Activated CD8-positive, alpha-beta T cell treated with anti-CD3 and anti-CD28 coated beads, Interleukin-2, amount 10 ng/mL, durations not matched to agents 7 days and 5 days (primary cell): Measurements from ENCODE around the gene LLGL2. TPM values are rescaled to one million over a fixed set of nuclear protein-coding genes. Genes with fewer than 3 reads are reported as not detected.

Experiments
- ATAC-seq: fragments of 150-1000 bp; cut with Tn5 transposase; one replicate; pipeline ENCODE4 v1.10.0; 2021; ENCODE audit warnings: moderate library complexity
- CTCF ChIA-PET: fragments of 350-600 bp; sonication (Branson Sonifier 250); formaldehyde crosslinking; loops from one replicate; lab custom pipeline; 2021; ENCODE audit warnings: antibody characterized with exemption; lab: Charles Lee
- POLR2A ChIA-PET: fragments of 350-600 bp; sonication (Branson Sonifier 250); formaldehyde crosslinking; loops from one replicate; lab custom pipeline; 2021; ENCODE audit warnings: antibody characterized with exemption; lab: Charles Lee
- DNase-seq: peaks from one replicate; pipeline ENCODE4 v3.0.0-alpha.2; 2020
- H3K27ac Mint-ChIP-seq: one replicate; pipeline ENCODE4 v1.8.0; 2021; ENCODE audit warnings: mild to moderate bottlenecking, mixed read lengths
- H3K27me3 Mint-ChIP-seq: one replicate; pipeline ENCODE4 v1.8.0; 2021; ENCODE audit warnings: low read depth, mixed read lengths
- H3K36me3 Mint-ChIP-seq: one replicate; pipeline ENCODE4 v1.8.0; 2021; ENCODE audit warnings: low read depth, mixed read lengths
- H3K4me1 Mint-ChIP-seq: one replicate; pipeline ENCODE4 v1.8.0; 2021; ENCODE audit warnings: low read depth, mixed read lengths
- H3K4me3 Mint-ChIP-seq: one replicate; pipeline ENCODE4 v1.8.0; 2021; ENCODE audit warnings: mild to moderate bottlenecking, mixed read lengths
- H3K9me3 Mint-ChIP-seq: one replicate; pipeline ENCODE4 v1.8.0; 2022; ENCODE audit warnings: mixed read lengths; ENCODE audit not compliant: insufficient read depth
- total RNA-seq, 2 experiments: library from RNA; stranded (reverse); gene quantifications; one replicate each; pipeline ENCODE4 v1.2.3, GENCODE V29; 2021

The LLGL2 gene
- total RNA-seq, 2 experiments from 2014 or later: 19.3 to 19.8 TPM

GRCh38 chr17:75509528-75510258 lies 15.8 kb upstream of the LLGL2 start:
- DNase-seq (no peak), ATAC-seq (no peak)
- Mint-ChIP-seq H3K4me3 (no peak overlapping the region), H3K4me1 (no peaks in the 10 kb centered on the region), H3K27me3 (peaks cover 3% of the 10 kb centered on the region), H3K9me3 (no peaks in the 10 kb centered on the region), H3K36me3 (no peaks in the 10 kb centered on the region), H3K27ac (no peak overlapping the region)
- ChIA-PET POLR2A (interaction anchor here (0.5 to 0.8 kb wide), 2 partner anchors 20 to 104 kb away, joined by 3 read pairs; partner anchors contain the start of gene GRB2), CTCF (no interaction called here)

DNA sequence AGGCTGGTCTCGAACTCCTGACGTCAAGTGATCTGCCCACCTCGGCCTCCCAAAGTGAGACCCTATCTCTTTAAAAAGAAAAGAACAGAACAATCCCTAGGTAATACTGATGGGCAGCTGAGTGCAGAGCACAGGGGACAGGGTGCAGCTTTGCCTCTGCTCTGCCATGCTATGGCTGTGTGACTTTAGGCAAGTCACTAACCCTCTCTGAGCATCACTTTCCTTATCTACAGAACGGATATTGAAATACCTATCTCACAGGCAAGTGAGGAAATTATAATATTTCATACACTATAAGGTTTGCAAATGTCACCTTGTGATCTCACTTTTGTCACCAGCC lies 14.3 kb upstream of the LLGL2 start:
- H3K36me3 Mint-ChIP-seq: no peaks in the 10 kb centered on the region
- H3K9me3 Mint-ChIP-seq: no peaks in the 10 kb centered on the region
- POLR2A ChIA-PET: no interaction called here
- DNase-seq: no peak
- H3K27me3 Mint-ChIP-seq: peaks cover 3% of the 10 kb centered on the region
- ATAC-seq: no peak
- H3K4me3 Mint-ChIP-seq: no peak overlapping the region
- no peak overlapping the region for H3K27ac Mint-ChIP-seq
- H3K4me1 Mint-ChIP-seq: no peaks in the 10 kb centered on the region
- CTCF ChIA-PET: no interaction called here

- H3K4me3 Mint-ChIP-seq: no peak overlapping the region
- no peaks in the 10 kb centered on the region for H3K9me3 Mint-ChIP-seq
- CTCF ChIA-PET: interaction anchor here (1.3 kb wide), 1 partner anchor 13 kb away, joined by 3 read pairs; no protein-coding TSS in a partner anchor
- peaks cover 3% of the 10 kb centered on the region for H3K27me3 Mint-ChIP-seq
- no peak overlapping the region for H3K27ac Mint-ChIP-seq
- no peak for ATAC-seq
- no peak for DNase-seq
- POLR2A ChIA-PET: no interaction called here
- H3K36me3 Mint-ChIP-seq: no peaks in the 10 kb centered on the region
- H3K4me1 Mint-ChIP-seq: no peaks in the 10 kb centered on the region
Measured at GRCh38 chr17:75511610-75512575, 13.6 kb upstream of the LLGL2 start.

GRCh38 chr17:75512926-75513640 lies 12.4 kb upstream of the LLGL2 start:
- POLR2A ChIA-PET: interaction anchor here (0.7 kb wide), 1 partner anchor 72 kb away, joined by 3 read pairs; no protein-coding TSS in a partner anchor
- Mint-ChIP-seq H3K27me3 (peaks cover 3% of the 10 kb centered on the region), H3K4me1 (peaks cover 11% of the 10 kb centered on the region), H3K9me3 (no peaks in the 10 kb centered on the region), H3K27ac (no peak overlapping the region), H3K36me3 (peaks cover 2% of the 10 kb centered on the region), H3K4me3 (no peak overlapping the region)
- DNase-seq (no peak), ATAC-seq (no peak)
- CTCF ChIA-PET: interaction anchor here (1.3 kb wide), 1 partner anchor 14 kb away, joined by 3 read pairs; no protein-coding TSS in a partner anchor

DNA sequence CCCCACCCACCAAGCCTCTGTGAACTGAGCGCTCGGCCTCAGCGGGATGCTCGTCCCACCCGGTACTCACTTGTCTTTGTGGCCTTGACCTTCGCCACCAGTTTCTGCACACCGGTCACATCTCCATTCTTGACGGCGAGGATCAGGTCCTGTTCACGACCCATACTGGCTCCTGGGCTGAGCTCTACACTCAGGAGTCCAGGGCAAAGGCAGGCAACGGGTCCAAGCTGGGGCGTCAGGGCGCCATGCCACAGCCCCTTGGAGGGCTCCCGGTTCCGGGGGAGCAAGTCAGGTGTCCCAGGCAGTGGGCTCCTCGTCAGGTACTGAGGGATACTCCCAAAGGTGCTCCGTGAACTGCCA lies 11.9 kb upstream of the LLGL2 start:
- ChIA-PET CTCF (no interaction called here), POLR2A (interaction anchor here (0.7 kb wide), 1 partner anchor 72 kb away, joined by 3 read pairs; no protein-coding TSS in a partner anchor)
- Mint-ChIP-seq H3K9me3 (no peaks in the 10 kb centered on the region), H3K36me3 (peaks cover 7% of the 10 kb centered on the region), H3K4me1 (peaks cover 16% of the 10 kb centered on the region), H3K27ac (peak overlapping the region; percentile 16), H3K27me3 (peaks cover 3% of the 10 kb centered on the region), H3K4me3 (no peak overlapping the region)
- no peak for ATAC-seq
- DNase-seq: no peak

DNA sequence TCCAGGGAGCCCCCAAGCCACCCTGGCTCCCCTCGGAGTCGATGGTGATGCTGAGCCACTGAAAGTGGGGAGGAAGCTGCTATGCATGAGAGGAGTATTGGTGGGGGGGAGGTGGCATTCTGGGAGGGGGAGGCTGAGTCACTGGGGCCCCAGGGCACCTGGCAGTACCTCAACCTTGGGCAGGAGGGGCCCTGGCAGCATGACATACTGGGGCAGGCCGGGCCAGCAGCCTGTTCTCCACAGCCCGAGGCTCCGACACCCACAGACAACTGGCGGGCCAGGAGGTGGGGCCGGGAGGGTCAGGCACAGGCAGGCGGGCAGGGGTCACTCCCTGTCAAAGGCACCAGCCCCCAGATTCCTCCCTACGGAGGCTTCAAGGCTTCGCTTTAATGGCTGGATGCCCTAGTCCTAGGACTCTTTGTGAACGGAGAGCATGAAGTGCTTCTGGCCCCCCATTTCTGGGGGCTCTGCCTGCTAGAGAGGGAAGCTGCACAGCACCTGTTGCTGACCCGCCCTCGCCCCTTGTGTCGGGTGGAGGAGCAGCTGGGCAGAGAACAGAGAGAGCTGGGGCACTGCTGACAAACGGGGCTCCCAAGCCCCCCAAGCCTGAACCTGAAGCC lies 11.1 kb upstream of the LLGL2 start:
- H3K4me1 Mint-ChIP-seq: peaks cover 24% of the 10 kb centered on the region
- DNase-seq (no peak), ATAC-seq (no peak)
- H3K9me3 Mint-ChIP-seq: no peaks in the 10 kb centered on the region
- H3K36me3 Mint-ChIP-seq: peaks cover 14% of the 10 kb centered on the region
- peaks cover 3% of the 10 kb centered on the region for H3K27me3 Mint-ChIP-seq
- H3K4me3 Mint-ChIP-seq: peak overlapping the region; percentile 22
- H3K27ac Mint-ChIP-seq: no peak overlapping the region
- POLR2A ChIA-PET: interaction anchor here (1.0 kb wide), 1 partner anchor 58 kb away, joined by 3 read pairs; the partner anchor contains the start of gene TMEM94
- CTCF ChIA-PET: interaction anchor here (0.6 to 0.9 kb wide), 2 partner anchors 9 to 87 kb away, joined by 3 read pairs; no protein-coding TSS in a partner anchor

- peaks cover 28% of the 10 kb centered on the region for H3K4me1 Mint-ChIP-seq
- no peak for ATAC-seq
- no peak overlapping the region for H3K27ac Mint-ChIP-seq
- DNase-seq: no peak
- no peaks in the 10 kb centered on the region for H3K9me3 Mint-ChIP-seq
- H3K27me3 Mint-ChIP-seq: peaks cover 3% of the 10 kb centered on the region
- CTCF ChIA-PET: interaction anchor here (0.6 to 0.9 kb wide), 2 partner anchors 10 to 88 kb away, joined by 3 read pairs; no protein-coding TSS in a partner anchor
- peaks cover 19% of the 10 kb centered on the region for H3K36me3 Mint-ChIP-seq
- POLR2A ChIA-PET: interaction anchor here (1.0 kb wide), 1 partner anchor 59 kb away, joined by 3 read pairs; the partner anchor contains the start of gene TMEM94
- H3K4me3 Mint-ChIP-seq: peak overlapping the region; percentile 76
Measured at GRCh38 chr17:75514919-75515495, 10.5 kb upstream of the LLGL2 start.

DNA sequence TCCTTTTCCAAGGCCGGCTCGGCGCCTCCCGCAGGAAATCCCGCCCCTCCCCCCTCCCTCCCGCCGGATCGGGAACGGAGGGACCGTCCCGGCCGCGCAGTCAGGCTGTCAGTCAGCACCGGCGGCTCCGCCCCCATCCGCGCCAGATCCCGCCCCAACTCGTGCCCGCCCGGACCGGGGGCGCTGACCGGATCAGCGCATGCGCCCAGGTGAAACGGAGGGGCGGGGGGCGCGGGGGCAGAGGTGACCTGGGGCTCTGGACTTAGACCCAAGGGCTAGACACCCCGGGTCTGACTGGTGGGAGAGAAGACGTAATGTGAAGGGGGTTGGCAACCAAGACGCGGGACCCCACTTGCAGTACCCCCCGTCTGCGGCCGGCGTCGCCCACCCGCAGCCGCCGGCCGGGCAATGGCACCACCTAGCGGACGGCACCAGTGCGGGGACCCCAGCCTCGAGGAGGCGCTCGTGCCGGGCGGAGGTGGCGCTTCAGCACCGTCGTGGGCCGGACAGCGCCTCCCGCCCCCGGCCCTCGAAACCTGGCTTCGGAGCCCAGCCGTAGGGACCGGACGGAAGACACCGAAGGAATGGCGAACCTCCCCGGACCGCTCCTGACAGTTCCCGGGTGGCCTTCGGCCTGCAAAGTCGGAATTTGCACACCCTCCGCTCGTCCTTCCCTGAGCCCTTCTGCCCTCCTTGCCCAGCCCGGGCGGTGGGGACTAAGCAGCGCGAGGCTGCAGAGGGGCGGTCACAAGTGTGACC lies 9.8 kb upstream of the LLGL2 start, which contains the start of gene CASKIN2:
Gene CASKIN2 (minus strand): TSS at position 42 of the 759 bp plus-strand sequence. CDS start 1,733 bp downstream, outside the sequence.
- Mint-ChIP-seq H3K4me3 (peak within 1 kb of the TSS; percentile 76), H3K4me1 (peaks cover 28% of the 10 kb centered on the region), H3K36me3 (peaks cover 20% of the 10 kb centered on the region), H3K27me3 (peaks cover 3% of the 10 kb centered on the region), H3K27ac (peak within 1 kb of the TSS; percentile 52), H3K9me3 (no peaks in the 10 kb centered on the region)
- peak; percentile 83 for DNase-seq
- ChIA-PET POLR2A (interaction anchor here (1.0 to 3.1 kb wide), 9 partner anchors 11 to 245 kb away, joined by 3 to 15 read pairs (median 6); partner anchors contain the start of genes GRB2, MIF4GD, MYO15B and RECQL5), CTCF (interaction anchor here (0.7 to 3.3 kb wide), 34 partner anchors 9 to 255 kb away, joined by 3 to 26 read pairs (median 4); partner anchors contain the start of genes GALK1, LLGL2, MIF4GD and MYO15B)
- ATAC-seq: peak; percentile 54

- POLR2A ChIA-PET: interaction anchor here (1.0 to 3.1 kb wide), 10 partner anchors 10 to 255 kb away, joined by 3 to 15 read pairs (median 5); partner anchors contain the start of genes GGA3, GRB2, MIF4GD and MYO15B
- Mint-ChIP-seq H3K27ac (peak within 1 kb of the TSS; percentile 97), H3K4me1 (peaks cover 28% of the 10 kb centered on the region), H3K4me3 (peak within 1 kb of the TSS; percentile 89), H3K27me3 (peaks cover 3% of the 10 kb centered on the region), H3K9me3 (no peaks in the 10 kb centered on the region), H3K36me3 (peaks cover 24% of the 10 kb centered on the region)
- CTCF ChIA-PET: interaction anchor here (0.6 to 3.3 kb wide), 43 partner anchors 9 to 267 kb away, joined by 3 to 26 read pairs (median 4); partner anchors contain the start of genes GALK1, GRB2, LLGL2 and MIF4GD
- ATAC-seq (peak; percentile 83), DNase-seq (peak; percentile 97)
Measured at GRCh38 chr17:75516255-75516618, 9.3 kb upstream of the LLGL2 start, which contains the start of gene TSEN54. Gene TSEN54 (plus strand): TSS chr17:75516528. CDS start chr17:75516561, 33 bp downstream.
